SK-N-MC (cell line): ENCODE results near the gene PLD5.

ENCODE experiments used
- EZH2 ChIP-seq: fragments of 200-600 bp; sonication (generic); IDR thresholded peaks from one replicate; pipeline ENCODE4 v1.6.1; 2017; ENCODE audit warnings: antibody characterized with exemption
- FOXP2 ChIP-seq: optimal IDR thresholded peaks from 2 replicates; pipeline ENCODE3; 2011; ENCODE audit warnings: mild to moderate bottlenecking, moderate library complexity; ENCODE audit not compliant: insufficient read depth; ENCODE audit errors: extremely low read length, control extremely low read depth
- POLR2AphosphoS5 ChIP-seq: IDR thresholded peaks from 2 replicates; pipeline ENCODE4 v1.6.1; 2012; ENCODE audit warnings: mild to moderate bottlenecking, low read depth, low read length, borderline replicate concordance

GRCh38 chr1:242120432-242120831, 404.1 kb downstream of the PLD5 start:
- TF ChIP-seq EZH2 (no peak), POLR2AphosphoS5 (no peak), FOXP2 (no peak)
